Measurements from ENCODE around the gene KIAA1549. TPM values are rescaled to one million over a fixed set of nuclear protein-coding genes. Genes with fewer than 3 reads are reported as not detected.

KIAA1549 gene
- polyA plus RNA-seq, 10 donors = 8.2 to 13.5 (median 9.8) TPM

GRCh38 chr7:138882249-138882648 is 98.9 kb downstream of the KIAA1549 start:
- no peak for DNase-seq

GRCh38 chr7:138881579-138882188 is 99.5 kb downstream of the KIAA1549 start:
- no peak for DNase-seq

- DNase-seq = peak in 2 of 3 donors; percentile 16 to 37
Observed at GRCh38 chr7:138880881-138881578, 100.2 kb downstream of the KIAA1549 start.

- DNase-seq = no peak
Observed at GRCh38 chr7:138879356-138879755, 101.8 kb downstream of the KIAA1549 start.

GRCh38 chr7:138878856-138879255 is 102.3 kb downstream of the KIAA1549 start:
- DNase-seq = no peak

GRCh38 chr7:138878051-138878450 is 103.1 kb downstream of the KIAA1549 start:
- DNase-seq = no peak

GRCh38 chr7:138876326-138876725 is 104.9 kb downstream of the KIAA1549 start:
- no peak for DNase-seq

GRCh38 chr7:138875794-138876193 is 105.4 kb downstream of the KIAA1549 start:
- DNase-seq = peak in 1 of 3 donors; percentile 71

- no peak for DNase-seq
Observed at GRCh38 chr7:138873220-138873892, 107.8 kb downstream of the KIAA1549 start.

- no peak for DNase-seq
Observed at GRCh38 chr7:138872576-138872975, 108.6 kb downstream of the KIAA1549 start.

- no peak for DNase-seq
Observed at GRCh38 chr7:138871814-138872090, 109.4 kb downstream of the KIAA1549 start.

- DNase-seq = no peak
Observed at GRCh38 chr7:138871065-138871813, 110.0 kb downstream of the KIAA1549 start.

GRCh38 chr7:138869353-138869752 is 111.8 kb downstream of the KIAA1549 start:
- DNase-seq = no peak

GRCh38 chr7:138868711-138869110 is 112.5 kb downstream of the KIAA1549 start:
- no peak for DNase-seq

GRCh38 chr7:138867744-138868143 is 113.4 kb downstream of the KIAA1549 start:
- DNase-seq = no peak

GRCh38 chr7:138866353-138866752 is 114.8 kb downstream of the KIAA1549 start:
- no peak for DNase-seq

- DNase-seq = no peak
Observed at GRCh38 chr7:138865843-138866242, 115.3 kb downstream of the KIAA1549 start.

- DNase-seq = peak in 1 of 3 donors; percentile 41
Observed at GRCh38 chr7:138864667-138865066, 116.5 kb downstream of the KIAA1549 start.

- no peak for DNase-seq
Observed at GRCh38 chr7:138863931-138864330, 117.3 kb downstream of the KIAA1549 start.

- DNase-seq = no peak
Observed at GRCh38 chr7:138861051-138861450, 120.1 kb downstream of the KIAA1549 start.

- no peak for DNase-seq
Observed at GRCh38 chr7:138857728-138858127, 123.5 kb downstream of the KIAA1549 start.

- no peak for DNase-seq
Observed at GRCh38 chr7:138854115-138854645, 127.0 kb downstream of the KIAA1549 start.

All from muscle of back (tissue), 11 donors.